SU-DHL-6 (cell line): Measurements from ENCODE around the gene SOCS7.

Experiments
- H2AFZ ChIP-seq: fragments of 200-600 bp; sonication (generic); 2 replicates; pipeline ENCODE4 v1.6.1; 2014; ENCODE audit warnings: low read depth, mild to moderate bottlenecking, moderate library complexity, mixed read lengths, antibody characterized with exemption, low read length; ENCODE audit not compliant: severe bottlenecking
- H3F3A ChIP-seq: fragments of 200-600 bp; shearing (Covaris generic); 2 replicates; pipeline ENCODE4 v1.6.0; 2016; ENCODE audit warnings: antibody characterized with exemption, mild to moderate bottlenecking; ENCODE audit not compliant: insufficient read depth
- H3K27ac ChIP-seq: fragments of 200-600 bp; sonication (generic); 2 replicates; pipeline ENCODE4 v1.5.1; 2016; ENCODE audit warnings: low read depth, mild to moderate bottlenecking, low read length, moderate library complexity, mixed read lengths
- H3K27me3 ChIP-seq: fragments of 200-600 bp; sonication (generic), shearing (Covaris generic); 2 replicates; pipeline ENCODE4 v1.6.0; 2014; ENCODE audit warnings: mild to moderate bottlenecking, low read length
- H3K36me3 ChIP-seq: fragments of 200-600 bp; sonication (generic); 2 replicates; pipeline ENCODE4 v1.6.1; 2014; ENCODE audit warnings: mild to moderate bottlenecking, low read length, mixed read lengths
- H3K4me2 ChIP-seq: fragments of 300-600, 200-600 bp; shearing (Covaris generic), sonication (generic); 2 replicates; pipeline ENCODE4 v1.6.0; 2014; ENCODE audit warnings: low read length, low read depth, mild to moderate bottlenecking; ENCODE audit not compliant: poor library complexity, severe bottlenecking
- H3K4me3 ChIP-seq: fragments of 200-600 bp; sonication (generic); 2 replicates; pipeline ENCODE4 v1.5.1; 2014; ENCODE audit warnings: antibody characterized with exemption, low read length, mild to moderate bottlenecking, mixed read lengths; ENCODE audit not compliant: insufficient read depth, poor library complexity, severe bottlenecking
- H3K79me2 ChIP-seq: fragments of 200-600 bp; sonication (generic); 2 replicates; pipeline ENCODE4 v1.6.1; 2014; ENCODE audit warnings: mild to moderate bottlenecking, low read length, moderate library complexity; ENCODE audit not compliant: insufficient read depth
- H3K9ac ChIP-seq: fragments of 200-600 bp; sonication (generic); 2 replicates; pipeline ENCODE4 v1.7.0; 2014; ENCODE audit warnings: mild to moderate bottlenecking, low read length
- H3K9me2 ChIP-seq: fragments of 200-600 bp; sonication (generic); replicated peaks from 2 replicates; pipeline ENCODE4 v1.6.1; 2014; ENCODE audit warnings: low read length; ENCODE audit not compliant: insufficient read depth
- H3K9me3 ChIP-seq: fragments of 200-600 bp; sonication (generic); 2 replicates; pipeline ENCODE4 v1.6.1; 2014; ENCODE audit warnings: low read length, mixed read lengths; ENCODE audit not compliant: insufficient read depth
- H4K20me1 ChIP-seq: fragments of 200-600 bp; sonication (generic); 2 replicates; pipeline ENCODE4 v1.6.1; 2014; ENCODE audit warnings: low read depth, mild to moderate bottlenecking, antibody characterized with exemption, low read length, moderate library complexity, mixed read lengths
- EZH2phosphoT487 ChIP-seq: fragments of 200-600 bp; sonication (generic), shearing (Covaris generic); conservative IDR thresholded peaks from 2 replicates; pipeline ENCODE4 v1.6.1; 2018; ENCODE audit warnings: mild to moderate bottlenecking, antibody characterized with exemption, low read length, moderate library complexity, mixed read lengths
- TF ChIP-seq, protein P1 (sequence below): fragments of 200-600 bp; sonication (generic); IDR thresholded peaks from one replicate; pipeline ENCODE4 v1.5.1; 2017; ENCODE audit warnings: antibody characterized with exemption, mild to moderate bottlenecking, low read length, moderate library complexity; ENCODE audit not compliant: insufficient read depth, poor library complexity, severe bottlenecking

SOCS7 gene

DNA sequence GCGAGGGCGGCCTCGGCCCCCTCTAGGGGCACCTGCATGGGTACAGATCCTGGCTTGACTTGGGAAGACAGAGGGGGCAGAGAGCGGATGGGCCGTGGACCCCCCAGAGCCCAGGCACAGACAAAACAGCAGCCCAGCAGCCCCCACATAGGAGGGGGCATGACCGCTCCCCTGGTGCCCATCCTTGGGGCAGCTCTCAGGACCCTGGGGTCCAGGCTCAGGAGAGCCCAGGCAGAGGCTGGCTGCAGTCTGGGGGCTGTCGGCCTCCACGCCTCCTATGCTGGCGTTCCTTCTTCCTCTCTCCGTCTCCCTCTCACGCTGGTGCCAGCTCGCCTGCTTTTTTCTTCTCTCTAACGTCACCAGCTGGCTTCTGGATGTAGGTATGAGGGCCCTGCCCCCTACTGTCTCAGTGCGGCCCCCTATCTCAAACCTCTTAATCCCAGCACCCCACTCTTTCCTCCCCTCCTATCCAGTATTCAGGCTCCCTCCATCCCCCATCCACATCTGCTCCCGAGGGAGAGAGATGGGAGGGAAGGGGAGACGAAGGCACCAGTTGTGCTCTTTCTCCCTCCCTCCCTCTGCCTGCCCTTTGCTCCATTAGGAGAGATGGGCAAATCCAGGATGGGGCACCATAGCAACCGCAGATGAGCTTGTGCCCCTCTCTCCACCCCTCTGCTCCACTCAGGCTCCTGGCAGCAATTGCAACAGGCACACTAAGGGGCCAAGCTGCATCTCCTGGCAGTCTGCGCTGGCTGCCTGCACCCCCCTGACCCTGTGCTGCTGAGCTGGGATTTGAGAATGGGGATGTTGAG is 7.8 kb upstream of the SOCS7 start, which contains the start of gene GPR179:
GPR179 (minus strand) TSS at position 349 of the 812 bp plus-strand sequence; CDS start at position 182, 167 bp downstream.
- H3K9me3 ChIP-seq, result no peaks in the 10 kb centered on the region
- H4K20me1 ChIP-seq, result no peaks in the 10 kb centered on the region
- H3K27me3 ChIP-seq, result no peaks in the 10 kb centered on the region
- H3K9ac ChIP-seq, result no peak within 1 kb of the TSS
- no peaks in the 10 kb centered on the region for H3K9me2 ChIP-seq
- H3K79me2 ChIP-seq, result no peaks in the 10 kb centered on the region
- H3K4me3 ChIP-seq, result no peak within 1 kb of the TSS
- no peaks in the 10 kb centered on the region for H3F3A ChIP-seq
- H3K36me3 ChIP-seq, result no peaks in the 10 kb centered on the region
- TF ChIP-seq EZH2phosphoT487, result no peak
- TF ChIP-seq, protein P1, sequence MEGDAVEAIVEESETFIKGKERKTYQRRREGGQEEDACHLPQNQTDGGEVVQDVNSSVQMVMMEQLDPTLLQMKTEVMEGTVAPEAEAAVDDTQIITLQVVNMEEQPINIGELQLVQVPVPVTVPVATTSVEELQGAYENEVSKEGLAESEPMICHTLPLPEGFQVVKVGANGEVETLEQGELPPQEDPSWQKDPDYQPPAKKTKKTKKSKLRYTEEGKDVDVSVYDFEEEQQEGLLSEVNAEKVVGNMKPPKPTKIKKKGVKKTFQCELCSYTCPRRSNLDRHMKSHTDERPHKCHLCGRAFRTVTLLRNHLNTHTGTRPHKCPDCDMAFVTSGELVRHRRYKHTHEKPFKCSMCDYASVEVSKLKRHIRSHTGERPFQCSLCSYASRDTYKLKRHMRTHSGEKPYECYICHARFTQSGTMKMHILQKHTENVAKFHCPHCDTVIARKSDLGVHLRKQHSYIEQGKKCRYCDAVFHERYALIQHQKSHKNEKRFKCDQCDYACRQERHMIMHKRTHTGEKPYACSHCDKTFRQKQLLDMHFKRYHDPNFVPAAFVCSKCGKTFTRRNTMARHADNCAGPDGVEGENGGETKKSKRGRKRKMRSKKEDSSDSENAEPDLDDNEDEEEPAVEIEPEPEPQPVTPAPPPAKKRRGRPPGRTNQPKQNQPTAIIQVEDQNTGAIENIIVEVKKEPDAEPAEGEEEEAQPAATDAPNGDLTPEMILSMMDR, result no peak
- H2AFZ ChIP-seq, result no peak within 1 kb of the TSS
- H3K27ac ChIP-seq, result no peak within 1 kb of the TSS
- no peak within 1 kb of the TSS for H3K4me2 ChIP-seq

DNA sequence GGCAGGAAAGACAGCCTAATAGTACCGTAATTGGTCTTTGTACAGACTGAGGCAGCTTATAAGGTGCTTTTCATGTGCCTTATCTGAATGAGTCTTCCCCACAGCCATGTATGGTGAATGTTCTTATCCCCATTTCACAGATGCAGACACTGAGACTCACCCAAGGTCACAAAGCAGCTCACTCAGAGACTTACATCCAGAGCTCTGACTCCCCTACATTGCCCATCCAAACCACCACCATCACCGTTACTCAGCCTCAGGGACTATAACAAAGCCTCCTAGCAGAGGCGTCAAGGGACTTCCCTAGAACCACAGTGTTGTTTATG is 7.3 kb upstream of the SOCS7 start:
- H3F3A ChIP-seq, result no peaks in the 10 kb centered on the region
- TF ChIP-seq, protein P1, result no peak
- no peak for TF ChIP-seq EZH2phosphoT487
- no peaks in the 10 kb centered on the region for H3K27me3 ChIP-seq

DNA sequence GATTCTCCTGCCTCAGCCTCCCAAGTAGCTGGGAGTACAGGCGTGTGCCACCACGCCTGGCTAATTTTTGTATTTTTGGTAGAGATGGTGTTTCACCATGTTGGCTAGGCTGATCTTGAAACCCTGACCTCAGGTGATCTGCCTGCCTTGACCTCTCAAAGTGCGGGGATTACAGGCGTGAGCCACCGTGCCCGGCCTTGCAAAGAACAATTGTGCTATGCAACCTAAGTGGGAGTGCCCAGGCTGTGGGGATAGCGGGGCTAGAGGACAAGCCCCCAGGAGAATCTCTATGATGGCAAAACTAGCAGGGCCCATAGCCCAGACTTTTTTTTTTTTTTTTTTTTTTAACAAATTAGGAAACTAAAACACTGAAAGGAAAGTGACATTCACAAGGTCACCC is 5.9 kb upstream of the SOCS7 start:
- no peak overlapping the region for H3K27ac ChIP-seq
- H3K27me3 ChIP-seq, result no peaks in the 10 kb centered on the region
- no peaks in the 10 kb centered on the region for H3K36me3 ChIP-seq
- no peaks in the 10 kb centered on the region for H3K9me2 ChIP-seq
- H3K4me3 ChIP-seq, result no peak overlapping the region
- no peak overlapping the region for H3K4me2 ChIP-seq
- no peaks in the 10 kb centered on the region; the same call in 1 of the 2 replicates for H3F3A ChIP-seq
- H2AFZ ChIP-seq, result no peak overlapping the region
- H4K20me1 ChIP-seq, result no peaks in the 10 kb centered on the region
- H3K9ac ChIP-seq, result no peak overlapping the region
- no peaks in the 10 kb centered on the region for H3K9me3 ChIP-seq
- no peaks in the 10 kb centered on the region for H3K79me2 ChIP-seq
- TF ChIP-seq EZH2phosphoT487, result no peak
- TF ChIP-seq, protein P1, result no peak

More for the DNA sequence above, 7.3 kb upstream of the SOCS7 start:
- Histone ChIP-seq H3K36me3 (no peaks in the 10 kb centered on the region), H4K20me1 (no peaks in the 10 kb centered on the region), H2AFZ (no peak overlapping the region), H3K4me3 (no peak overlapping the region), H3K9me3 (no peaks in the 10 kb centered on the region), H3K4me2 (no peak overlapping the region), H3K9ac (no peak overlapping the region), H3K79me2 (no peaks in the 10 kb centered on the region), H3K9me2 (no peaks in the 10 kb centered on the region), H3K27ac (no peak overlapping the region)
